Liver (tissue), 9 donors: ENCODE measurements around the gene ZNF768. TPM values are rescaled to one million over a fixed set of nuclear protein-coding genes. Genes with fewer than 3 reads are reported as not detected.

ENCODE experiments used
- DNase-seq: peaks from one replicate; pipeline ENCODE4 v3.0.0-alpha.2; 2017; ENCODE audit warnings: low spot score
- H3K27ac ChIP-seq, 2 donors: one replicate each; pipeline ENCODE4 v1.7.0; 2013; ENCODE audit warnings: inconsistent platforms in 2 of 2, low read length in 2 of 2, control low read depth in 1 of 2, low read depth in 1 of 2, mild to moderate bottlenecking in 1 of 2
- H3K27me3 ChIP-seq, 4 donors: one replicate each; pipeline versions ENCODE4 v1.6.1 to v1.7.0; 2013; ENCODE audit warnings: low read length in 3 of 4, inconsistent platforms in 1 of 4, mild to moderate bottlenecking in 1 of 4, moderate library complexity in 1 of 4; ENCODE audit not compliant: control insufficient read depth in 4 of 4, insufficient read depth in 4 of 4
- H3K36me3 ChIP-seq, 4 donors: one replicate each; pipeline versions ENCODE4 v1.6.1 to v1.7.0; 2013; ENCODE audit warnings: low read length in 3 of 4, mild to moderate bottlenecking in 3 of 4, low read depth in 1 of 4, moderate library complexity in 1 of 4; ENCODE audit not compliant: control insufficient read depth in 4 of 4, insufficient read depth in 3 of 4
- H3K4me1 ChIP-seq, 4 donors: one replicate each; pipeline versions ENCODE4 v1.6.1 to v1.7.0; 2013; ENCODE audit warnings: low read length in 3 of 4, mild to moderate bottlenecking in 3 of 4, moderate library complexity in 1 of 4; ENCODE audit not compliant: control insufficient read depth in 4 of 4, insufficient read depth in 4 of 4
- H3K4me3 ChIP-seq, 3 donors: one replicate each; pipeline versions ENCODE4 v1.6.1 to v1.7.0; 2013; ENCODE audit warnings: low read length in 3 of 3, control low read depth in 1 of 3, low read depth in 1 of 3, mild to moderate bottlenecking in 1 of 3
- H3K9ac ChIP-seq, 2 donors: one replicate each; pipeline ENCODE4 v1.7.0; 2013; ENCODE audit warnings: low read length in 2 of 2, mild to moderate bottlenecking in 2 of 2, moderate library complexity in 2 of 2, control low read depth in 1 of 2, low read depth in 1 of 2
- H3K9me3 ChIP-seq, 4 donors: one replicate each; pipeline versions ENCODE4 v1.6.1 to v1.7.0; 2013; ENCODE audit warnings: low read length in 3 of 4; ENCODE audit not compliant: control insufficient read depth in 4 of 4
- ATF3 ChIP-seq: IDR thresholded peaks from 2 replicates; pipeline ENCODE4 v1.6.1; 2016; ENCODE audit warnings: antibody characterized with exemption
- CTCF ChIP-seq: fragments of 150-350 bp; IDR thresholded peaks from 2 replicates; pipeline ENCODE4 v1.5.1; 2017; ENCODE audit warnings: improper control_type of control experiment, low read depth, low read length; ENCODE audit not compliant: missing input control
- EGR1 ChIP-seq, 2 donors: IDR thresholded peaks; 2 replicates each; pipeline ENCODE4 v1.6.1; 2016 to 2018; ENCODE audit warnings: antibody characterized with exemption in 2 of 2, low read depth in 2 of 2
- FOXA1 ChIP-seq: IDR thresholded peaks from 2 replicates; pipeline ENCODE4 v1.6.1; 2016; ENCODE audit warnings: antibody characterized with exemption
- FOXA2 ChIP-seq: IDR thresholded peaks from 2 replicates; pipeline ENCODE4 v1.6.1; 2016; ENCODE audit warnings: antibody characterized with exemption
- GABPA ChIP-seq, 2 donors: IDR thresholded peaks in 1 of 2; conservative IDR thresholded peaks in 1 of 2; 2 replicates each; pipeline ENCODE4 v1.6.1; 2016; ENCODE audit warnings: antibody characterized with exemption in 2 of 2, mild to moderate bottlenecking in 1 of 2, moderate library complexity in 1 of 2
- HNF4A ChIP-seq, 2 donors: conservative IDR thresholded peaks; 2 replicates each; pipeline ENCODE4 v1.6.1; 2016; ENCODE audit warnings: antibody characterized with exemption in 2 of 2, mild to moderate bottlenecking in 2 of 2
- HNF4G ChIP-seq: IDR thresholded peaks from 2 replicates; pipeline ENCODE4 v1.6.1; 2016; ENCODE audit warnings: antibody characterized with exemption
- JUND ChIP-seq, 2 donors: IDR thresholded peaks; 2 replicates each; pipeline ENCODE4 v1.6.1; 2016; ENCODE audit warnings: antibody characterized with exemption in 2 of 2
- MAX ChIP-seq: IDR thresholded peaks from 2 replicates; pipeline ENCODE4 v1.6.1; 2016; ENCODE audit warnings: antibody characterized with exemption
- NR2F2 ChIP-seq: IDR thresholded peaks from 2 replicates; pipeline ENCODE4 v1.6.1; 2016; ENCODE audit warnings: antibody characterized with exemption
- REST ChIP-seq: IDR thresholded peaks from 2 replicates; pipeline ENCODE4 v1.6.1; 2016; ENCODE audit warnings: antibody characterized with exemption, mild to moderate bottlenecking
- RXRA ChIP-seq, 2 donors: IDR thresholded peaks; 2 replicates each; pipeline ENCODE4 v1.6.1; 2017 to 2018; ENCODE audit warnings: antibody characterized with exemption in 2 of 2, mild to moderate bottlenecking in 1 of 2
- SP1 ChIP-seq: IDR thresholded peaks from 2 replicates; pipeline ENCODE4 v1.6.1; 2018; ENCODE audit warnings: antibody characterized with exemption, mild to moderate bottlenecking
- TAF1 ChIP-seq: conservative IDR thresholded peaks from 2 replicates; pipeline ENCODE4 v1.6.1; 2016; ENCODE audit warnings: antibody characterized with exemption, mild to moderate bottlenecking
- YY1 ChIP-seq: IDR thresholded peaks from 2 replicates; pipeline ENCODE4 v1.6.1; 2016; ENCODE audit warnings: antibody characterized with exemption, mild to moderate bottlenecking
- ZBTB33 ChIP-seq: IDR thresholded peaks from 2 replicates; pipeline ENCODE4 v1.6.1; 2016; ENCODE audit warnings: antibody characterized with exemption
- WGBS: extraction: QIAGEN DNeasy Blood & Tissue Kit; methylation state at CpG from one replicate; pipeline ENCODE4 v1.1.7; 2013; 5-methylcytosine and 5-hydroxymethylcytosine counted together
- polyA plus RNA-seq, 2 donors: library from polyadenylated mRNA; stranded (reverse) in 1 of 2; unstranded in 1 of 2; fragments of 200-250 nt in 1 of 2; fragments of >200 nt in 1 of 2; fragmentation: Nextera tagmentation in 1 of 2; extraction: Ambion mirVana in 1 of 2; gene quantifications; one replicate each; pipeline versions ENCODE4 v1.2.1 to v1.2.3, GENCODE V29; 2013 to 2015
- total RNA-seq, 2 donors: library from RNA; depleted of rRNA; stranded (reverse); fragments of >200 nt; gene quantifications; one replicate each; pipeline ENCODE4 v1.2.3, GENCODE V29; 2014
- donor health status: healthy.
- donor health status: healthy.
- donor health status: healthy.
- donor health status: healthy.
- donor health status: healthy.

Gene ZNF768
- total and polyA plus RNA-seq, 4 donors: 2.2 to 16.9 (median 10.9) TPM

- no peak for TF ChIP-seq REST
- TF ChIP-seq EGR1 (IDR thresholded peaks at IDR 0.05; ENCODE audit: low read depth in 2 of 2): no peak
- no peak for TF ChIP-seq ATF3
- TF ChIP-seq RXRA (IDR thresholded peaks at IDR 0.05): no peak
- no peak for TF ChIP-seq HNF4G
- no peak for TF ChIP-seq JUND (IDR thresholded peaks at IDR 0.05)
- TF ChIP-seq MAX: no peak
Observed at GRCh38 chr16:30556125-30556473, 29.7 kb upstream of the ZNF768 start (continued).

GRCh38 chr16:30555315-30556124 lies 29.2 kb upstream of the ZNF768 start:
- H3K27me3 ChIP-seq: no peaks in the 10 kb centered on the region
- 97% methylated on average over 69 of the region's 69 CpGs for WGBS
- no peak overlapping the region for H3K4me3 ChIP-seq
- no peak for TF ChIP-seq RXRA (IDR thresholded peaks at IDR 0.05)
- TF ChIP-seq YY1: no peak
- no peak for TF ChIP-seq MAX
- TF ChIP-seq FOXA1: no peak
- no peak for TF ChIP-seq ATF3
- TF ChIP-seq SP1: no peak
- no peak for TF ChIP-seq EGR1 (IDR thresholded peaks at IDR 0.05; ENCODE audit: low read depth in 2 of 2)
- no peak for TF ChIP-seq NR2F2
- no peak for DNase-seq
- peaks cover 2 to 15% (median 9%) of the 10 kb centered on the region in 4 donors for H3K4me1 ChIP-seq
- H3K27ac ChIP-seq: no peak overlapping the region
- H3K9me3 ChIP-seq: no peaks in the 10 kb centered on the region
- H3K9ac ChIP-seq: no peak overlapping the region
- H3K36me3 ChIP-seq: peaks cover 6 to 11% (median 8%) of the 10 kb centered on the region in 4 donors

GRCh38 chr16:30554557-30555314 lies 28.4 kb upstream of the ZNF768 start:
- DNase-seq: no peak
- Histone ChIP-seq H3K9me3 (no peaks in the 10 kb centered on the region), H3K4me3 (no peak overlapping the region), H3K9ac (no peak overlapping the region), H3K27ac (no peak overlapping the region), H3K27me3 (no peaks in the 10 kb centered on the region), H3K4me1 (peaks cover 2 to 15% (median 9%) of the 10 kb centered on the region in 4 donors), H3K36me3 (peaks cover 6 to 11% (median 8%) of the 10 kb centered on the region in 4 donors)
- TF ChIP-seq MAX (no peak), GABPA (IDR thresholded peaks at IDR 0.05 in 1 of 2, conservative IDR thresholded peaks at IDR 0.05 in 1 of 2) (no peak), ZBTB33 (no peak), CTCF (no peak), TAF1 (no peak), NR2F2 (no peak), FOXA2 (no peak), RXRA (IDR thresholded peaks at IDR 0.05) (no peak), JUND (IDR thresholded peaks at IDR 0.05) (no peak), SP1 (no peak), HNF4A (conservative IDR thresholded peaks at IDR 0.05) (no peak), ATF3 (no peak)
- 91% methylated on average over 18 of the region's 18 CpGs for WGBS
